ENCODE data around the gene UBE2J1.

DNA sequence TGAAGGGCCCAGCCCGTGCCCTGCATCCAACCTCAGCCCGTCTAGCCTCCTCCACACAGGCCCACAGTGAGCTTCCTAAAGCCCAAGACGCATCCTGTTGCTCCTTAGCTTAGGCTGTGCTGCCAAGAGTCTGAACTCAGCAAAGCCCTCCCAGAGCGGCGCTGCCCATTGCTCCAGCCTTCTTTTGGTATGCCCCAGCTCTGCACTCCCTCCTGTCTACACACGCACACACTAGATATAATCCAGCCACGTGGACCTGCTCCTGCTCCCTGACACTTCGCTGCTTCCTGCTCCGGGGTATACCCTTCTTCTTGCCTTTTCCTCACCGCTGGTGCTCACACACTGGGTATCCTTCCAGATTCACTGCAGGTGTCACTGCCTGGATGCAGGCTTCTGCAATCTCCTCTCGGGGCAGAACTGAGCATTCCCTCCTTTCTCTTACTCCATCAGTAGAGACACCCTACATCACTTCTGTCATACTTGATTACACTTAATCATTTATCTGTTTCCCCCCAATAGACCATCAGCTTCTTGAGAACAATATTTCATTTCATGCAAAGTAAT lies 61.2 kb downstream of the UBE2J1 start:
- no peak for TF ChIP-seq ZBTB1 (tag by site-specific recombination; IDR thresholded peaks at IDR 0.05)
- no peak for TF ChIP-seq ZBTB7A (tag by site-specific recombination; IDR thresholded peaks at IDR 0.05; ENCODE audit: low read depth)
- TF ChIP-seq, protein P1, sequence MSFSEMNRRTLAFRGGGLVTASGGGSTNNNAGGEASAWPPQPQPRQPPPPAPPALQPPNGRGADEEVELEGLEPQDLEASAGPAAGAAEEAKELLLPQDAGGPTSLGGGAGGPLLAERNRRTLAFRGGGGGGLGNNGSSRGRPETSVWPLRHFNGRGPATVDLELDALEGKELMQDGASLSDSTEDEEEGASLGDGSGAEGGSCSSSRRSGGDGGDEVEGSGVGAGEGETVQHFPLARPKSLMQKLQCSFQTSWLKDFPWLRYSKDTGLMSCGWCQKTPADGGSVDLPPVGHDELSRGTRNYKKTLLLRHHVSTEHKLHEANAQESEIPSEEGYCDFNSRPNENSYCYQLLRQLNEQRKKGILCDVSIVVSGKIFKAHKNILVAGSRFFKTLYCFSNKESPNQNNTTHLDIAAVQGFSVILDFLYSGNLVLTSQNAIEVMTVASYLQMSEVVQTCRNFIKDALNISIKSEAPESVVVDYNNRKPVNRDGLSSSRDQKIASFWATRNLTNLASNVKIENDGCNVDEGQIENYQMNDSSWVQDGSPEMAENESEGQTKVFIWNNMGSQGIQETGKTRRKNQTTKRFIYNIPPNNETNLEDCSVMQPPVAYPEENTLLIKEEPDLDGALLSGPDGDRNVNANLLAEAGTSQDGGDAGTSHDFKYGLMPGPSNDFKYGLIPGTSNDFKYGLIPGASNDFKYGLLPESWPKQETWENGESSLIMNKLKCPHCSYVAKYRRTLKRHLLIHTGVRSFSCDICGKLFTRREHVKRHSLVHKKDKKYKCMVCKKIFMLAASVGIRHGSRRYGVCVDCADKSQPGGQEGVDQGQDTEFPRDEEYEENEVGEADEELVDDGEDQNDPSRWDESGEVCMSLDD (tag by site-specific recombination; IDR thresholded peaks at IDR 0.05): no peak
- TF ChIP-seq, protein P2, sequence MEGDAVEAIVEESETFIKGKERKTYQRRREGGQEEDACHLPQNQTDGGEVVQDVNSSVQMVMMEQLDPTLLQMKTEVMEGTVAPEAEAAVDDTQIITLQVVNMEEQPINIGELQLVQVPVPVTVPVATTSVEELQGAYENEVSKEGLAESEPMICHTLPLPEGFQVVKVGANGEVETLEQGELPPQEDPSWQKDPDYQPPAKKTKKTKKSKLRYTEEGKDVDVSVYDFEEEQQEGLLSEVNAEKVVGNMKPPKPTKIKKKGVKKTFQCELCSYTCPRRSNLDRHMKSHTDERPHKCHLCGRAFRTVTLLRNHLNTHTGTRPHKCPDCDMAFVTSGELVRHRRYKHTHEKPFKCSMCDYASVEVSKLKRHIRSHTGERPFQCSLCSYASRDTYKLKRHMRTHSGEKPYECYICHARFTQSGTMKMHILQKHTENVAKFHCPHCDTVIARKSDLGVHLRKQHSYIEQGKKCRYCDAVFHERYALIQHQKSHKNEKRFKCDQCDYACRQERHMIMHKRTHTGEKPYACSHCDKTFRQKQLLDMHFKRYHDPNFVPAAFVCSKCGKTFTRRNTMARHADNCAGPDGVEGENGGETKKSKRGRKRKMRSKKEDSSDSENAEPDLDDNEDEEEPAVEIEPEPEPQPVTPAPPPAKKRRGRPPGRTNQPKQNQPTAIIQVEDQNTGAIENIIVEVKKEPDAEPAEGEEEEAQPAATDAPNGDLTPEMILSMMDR (tag by site-specific recombination; IDR thresholded peaks at IDR 0.05): no peak

All from HEK293 (cell line).